Measurements from ENCODE around the gene USHBP1.
A peak's percentile ranks its signal among the peaks of the same experiment; 100 is the strongest.

The USHBP1 gene

GRCh38 chr19:17289489-17289888 lies 24.9 kb upstream of the USHBP1 start:
- Histone ChIP-seq H2BK12ac (ENCODE audit: low read length in 2 of 2) (no peak overlapping the region), H3K23ac (ENCODE audit: low read length in 2 of 2) (no peak overlapping the region), H3K4me2 (ENCODE audit: low read length, poor library complexity, severe bottlenecking) (peak overlapping the region; percentile 34), H3K9me3 (ENCODE audit: control insufficient read depth, low read length) (no peaks in the 10 kb centered on the region), H3K9ac (ENCODE audit: low read length) (no peak overlapping the region), H3K4ac (ENCODE audit: low read depth in 1 of 2, low read length in 2 of 2) (no peak overlapping the region), H3K27me3 (ENCODE audit: control insufficient read depth in 1 of 2, insufficient read depth in 1 of 2, low read length in 2 of 2) (no peaks in the 10 kb centered on the region), H2BK120ac (ENCODE audit: low read depth, low read length) (no peak overlapping the region), H3K79me1 (replicated peaks; ENCODE audit: low read length, poor library complexity, severe bottlenecking) (peaks cover 9% of the 10 kb centered on the region), H3K18ac (ENCODE audit: low read depth in 1 of 2, low read length in 2 of 2) (no peak overlapping the region), H3K4me3 (ENCODE audit: insufficient read depth in 1 of 2, low read depth in 1 of 2, low read length in 2 of 2) (no peak overlapping the region), H3K27ac (ENCODE audit: low read length, poor library complexity, severe bottlenecking) (no peak overlapping the region), H4K8ac (ENCODE audit: low read length) (peak overlapping the region; percentile 50), H4K91ac (ENCODE audit: low read length) (no peak overlapping the region), H3K36me3 (ENCODE audit: control insufficient read depth in 1 of 2, insufficient read depth in 2 of 2, low read depth in 1 of 2, low read length in 2 of 2) (peaks cover 0 to 7% of the 10 kb centered on the region in 2 experiments), H2BK5ac (ENCODE audit: low read depth, low read length, poor library complexity, severe bottlenecking) (no peak overlapping the region), H2AFZ (ENCODE audit: low read depth, low read length) (peak overlapping the region; percentile 47), H3K4me1 (ENCODE audit: control insufficient read depth, insufficient read depth, low read depth, low read length) (peaks cover 15% of the 10 kb centered on the region), H3K14ac (ENCODE audit: low read length in 2 of 2) (no peak overlapping the region), H2BK15ac (ENCODE audit: low read depth, poor library complexity, severe bottlenecking) (no peak overlapping the region), H2AK5ac (ENCODE audit: low read length, severe bottlenecking) (no peak overlapping the region)
- WGBS = 18% methylated on average over 22 of the region's 22 CpGs
- peak; percentile 88 for DNase-seq

GRCh38 chr19:17286752-17287151 lies 22.2 kb upstream of the USHBP1 start:
- Histone ChIP-seq H3K27ac (ENCODE audit: low read length, poor library complexity, severe bottlenecking) (no peak overlapping the region), H3K27me3 (ENCODE audit: control insufficient read depth in 1 of 2, insufficient read depth in 1 of 2, low read length in 2 of 2) (peaks cover 0 to 4% of the 10 kb centered on the region in 2 experiments), H3K18ac (ENCODE audit: low read depth in 1 of 2, low read length in 2 of 2) (no peak overlapping the region), H3K4me1 (ENCODE audit: control insufficient read depth, insufficient read depth, low read depth, low read length) (peaks cover 10% of the 10 kb centered on the region), H4K91ac (ENCODE audit: low read length) (no peak overlapping the region), H3K4me3 (ENCODE audit: insufficient read depth in 1 of 2, low read depth in 1 of 2, low read length in 2 of 2) (no peak overlapping the region), H3K36me3 (ENCODE audit: control insufficient read depth in 1 of 2, insufficient read depth in 2 of 2, low read depth in 1 of 2, low read length in 2 of 2) (peaks cover 0 to 10% of the 10 kb centered on the region in 2 experiments), H3K79me1 (replicated peaks; ENCODE audit: low read length, poor library complexity, severe bottlenecking) (no peaks in the 10 kb centered on the region), H3K9ac (ENCODE audit: low read length) (no peak overlapping the region), H4K8ac (ENCODE audit: low read length) (no peak overlapping the region), H2AFZ (ENCODE audit: low read depth, low read length) (no peak overlapping the region), H2BK12ac (ENCODE audit: low read length in 2 of 2) (no peak overlapping the region), H3K4me2 (ENCODE audit: low read length, poor library complexity, severe bottlenecking) (no peak overlapping the region), H3K23ac (ENCODE audit: low read length in 2 of 2) (no peak overlapping the region), H3K4ac (ENCODE audit: low read depth in 1 of 2, low read length in 2 of 2) (no peak overlapping the region), H3K9me3 (ENCODE audit: control insufficient read depth, low read length) (no peaks in the 10 kb centered on the region), H2AK5ac (ENCODE audit: low read length, severe bottlenecking) (no peak overlapping the region), H2BK5ac (ENCODE audit: low read depth, low read length, poor library complexity, severe bottlenecking) (no peak overlapping the region), H2BK15ac (ENCODE audit: low read depth, poor library complexity, severe bottlenecking) (no peak overlapping the region), H3K14ac (ENCODE audit: low read length in 2 of 2) (no peak overlapping the region), H2BK120ac (ENCODE audit: low read depth, low read length) (no peak overlapping the region)
- DNase-seq = no peak
- WGBS = 93% methylated on average over 9 of the region's 9 CpGs

GRCh38 chr19:17286263-17286662 lies 21.7 kb upstream of the USHBP1 start:
- no peak overlapping the region for H2BK5ac ChIP-seq (ENCODE audit: low read depth, low read length, poor library complexity, severe bottlenecking)
- DNase-seq = no peak
- H2AFZ ChIP-seq (ENCODE audit: low read depth, low read length) = no peak overlapping the region
- 95% methylated on average over 11 of the region's 11 CpGs for WGBS
- no peak overlapping the region for H3K18ac ChIP-seq (ENCODE audit: low read depth in 1 of 2, low read length in 2 of 2)
- peak overlapping the region; percentile 36 for H4K8ac ChIP-seq (ENCODE audit: low read length)
- no peak overlapping the region for H2BK120ac ChIP-seq (ENCODE audit: low read depth, low read length)
- H3K27ac ChIP-seq (ENCODE audit: low read length, poor library complexity, severe bottlenecking) = no peak overlapping the region
- peaks cover 9% of the 10 kb centered on the region for H3K4me1 ChIP-seq (ENCODE audit: control insufficient read depth, insufficient read depth, low read depth, low read length)
- no peak overlapping the region for H3K4me3 ChIP-seq (ENCODE audit: insufficient read depth in 1 of 2, low read depth in 1 of 2, low read length in 2 of 2)
- H3K14ac ChIP-seq (ENCODE audit: low read length in 2 of 2) = no peak overlapping the region
- no peak overlapping the region for H3K4ac ChIP-seq (ENCODE audit: low read depth in 1 of 2, low read length in 2 of 2)
- no peak overlapping the region for H2BK12ac ChIP-seq (ENCODE audit: low read length in 2 of 2)
- H3K36me3 ChIP-seq (ENCODE audit: control insufficient read depth in 1 of 2, insufficient read depth in 2 of 2, low read depth in 1 of 2, low read length in 2 of 2) = peaks cover 0 to 14% of the 10 kb centered on the region in 2 experiments
- H3K79me1 ChIP-seq (replicated peaks; ENCODE audit: low read length, poor library complexity, severe bottlenecking) = no peaks in the 10 kb centered on the region
- H4K91ac ChIP-seq (ENCODE audit: low read length) = peak overlapping the region; percentile 73
- H2BK15ac ChIP-seq (ENCODE audit: low read depth, poor library complexity, severe bottlenecking) = no peak overlapping the region
- H3K9ac ChIP-seq (ENCODE audit: low read length) = no peak overlapping the region
- H3K27me3 ChIP-seq (ENCODE audit: control insufficient read depth in 1 of 2, insufficient read depth in 1 of 2, low read length in 2 of 2) = peaks cover 0 to 4% of the 10 kb centered on the region in 2 experiments
- H2AK5ac ChIP-seq (ENCODE audit: low read length, severe bottlenecking) = no peak overlapping the region
- H3K4me2 ChIP-seq (ENCODE audit: low read length, poor library complexity, severe bottlenecking) = no peak overlapping the region
- H3K23ac ChIP-seq (ENCODE audit: low read length in 2 of 2) = no peak overlapping the region
- no peaks in the 10 kb centered on the region for H3K9me3 ChIP-seq (ENCODE audit: control insufficient read depth, low read length)

- no peak overlapping the region for H2BK5ac ChIP-seq (ENCODE audit: low read depth, low read length, poor library complexity, severe bottlenecking)
- H3K27me3 ChIP-seq (ENCODE audit: control insufficient read depth in 1 of 2, insufficient read depth in 1 of 2, low read length in 2 of 2) = peaks cover 0 to 4% of the 10 kb centered on the region in 2 experiments
- H2BK12ac ChIP-seq (ENCODE audit: low read length in 2 of 2) = no peak overlapping the region
- H2AK5ac ChIP-seq (ENCODE audit: low read length, severe bottlenecking) = no peak overlapping the region
- no peaks in the 10 kb centered on the region for H3K9me3 ChIP-seq (ENCODE audit: control insufficient read depth, low read length)
- no peak overlapping the region for H3K4ac ChIP-seq (ENCODE audit: low read depth in 1 of 2, low read length in 2 of 2)
- H3K4me3 ChIP-seq (ENCODE audit: insufficient read depth in 1 of 2, low read depth in 1 of 2, low read length in 2 of 2) = no peak overlapping the region
- H2AFZ ChIP-seq (ENCODE audit: low read depth, low read length) = no peak overlapping the region
- H3K4me2 ChIP-seq (ENCODE audit: low read length, poor library complexity, severe bottlenecking) = no peak overlapping the region
- H3K14ac ChIP-seq (ENCODE audit: low read length in 2 of 2) = no peak overlapping the region
- whole genome bisulfite sequencing = 94% methylated on average over 16 of the region's 18 CpGs
- no peak overlapping the region for H4K91ac ChIP-seq (ENCODE audit: low read length)
- H3K36me3 ChIP-seq (ENCODE audit: control insufficient read depth in 1 of 2, insufficient read depth in 2 of 2, low read depth in 1 of 2, low read length in 2 of 2) = peaks cover 0 to 14% of the 10 kb centered on the region in 2 experiments
- H2BK15ac ChIP-seq (ENCODE audit: low read depth, poor library complexity, severe bottlenecking) = no peak overlapping the region
- H2BK120ac ChIP-seq (ENCODE audit: low read depth, low read length) = no peak overlapping the region
- peaks cover 9% of the 10 kb centered on the region for H3K4me1 ChIP-seq (ENCODE audit: control insufficient read depth, insufficient read depth, low read depth, low read length)
- H3K9ac ChIP-seq (ENCODE audit: low read length) = no peak overlapping the region
- peak overlapping the region; percentile 36 for H4K8ac ChIP-seq (ENCODE audit: low read length)
- DNase-seq = no peak
- no peaks in the 10 kb centered on the region for H3K79me1 ChIP-seq (replicated peaks; ENCODE audit: low read length, poor library complexity, severe bottlenecking)
- no peak overlapping the region for H3K18ac ChIP-seq (ENCODE audit: low read depth in 1 of 2, low read length in 2 of 2)
- H3K23ac ChIP-seq (ENCODE audit: low read length in 2 of 2) = no peak overlapping the region
- H3K27ac ChIP-seq (ENCODE audit: low read length, poor library complexity, severe bottlenecking) = no peak overlapping the region
Observed at GRCh38 chr19:17285415-17286135, 21.0 kb upstream of the USHBP1 start.
